M059J (cell line): Measurements from ENCODE around the gene BAZ2A. TPM values are rescaled to one million over a fixed set of nuclear protein-coding genes. Genes with fewer than 3 reads are reported as not detected.
"Not testable (repeated sequence)": the region's sequence is repeated elsewhere in the genome, so short reads cannot be mapped to it uniquely, and the experiment has no call there.

Source experiments
- DNase-seq: peaks from one replicate; pipeline ENCODE4 v3.0.0-alpha.2; 2012; ENCODE audit warnings: low read depth
- total RNA-seq: library from RNA; depleted of rRNA; stranded (reverse); fragments of >200 nt; shearing (Covaris generic); gene quantifications from 2 replicates; pipeline ENCODE4 v1.2.3, GENCODE V29; 2014; rRNA removed

Gene BAZ2A
- 24.0 and 29.0 TPM in 2 replicates for total RNA-seq

- DNase-seq, result peak; percentile 82
Observed at GRCh38 chr12:56630180-56630632, at the start of gene BAZ2A. TSS of gene BAZ2A (minus strand) at chr12:56630326. CDS start at chr12:56617530, 12,796 bp downstream.

- DNase-seq, result no peak
Observed at GRCh38 chr12:56678852-56679251, 48.7 kb upstream of the BAZ2A start.

- DNase-seq, result no peak
Observed at GRCh38 chr12:56677680-56678079, 47.6 kb upstream of the BAZ2A start.

- peak; percentile 21 for DNase-seq
Observed at GRCh38 chr12:56676851-56677580, 46.9 kb upstream of the BAZ2A start.

GRCh38 chr12:56671608-56672007, 41.5 kb upstream of the BAZ2A start:
- DNase-seq, result no peak

GRCh38 chr12:56670836-56671235, 40.7 kb upstream of the BAZ2A start:
- DNase-seq, result no peak

- DNase-seq, result no peak
Observed at GRCh38 chr12:56668197-56668457, 38.0 kb upstream of the BAZ2A start.

GRCh38 chr12:56661979-56662638, 32.0 kb upstream of the BAZ2A start:
- DNase-seq, result no peak

- DNase-seq, result no peak
Observed at GRCh38 chr12:56661560-56661959, 31.4 kb upstream of the BAZ2A start.

- no peak for DNase-seq
Observed at GRCh38 chr12:56658921-56659320, 28.8 kb upstream of the BAZ2A start.

GRCh38 chr12:56657416-56658379, 27.6 kb upstream of the BAZ2A start:
- DNase-seq, result no peak

- DNase-seq, result not testable (repeated sequence)
Observed at GRCh38 chr12:56653781-56654180, 23.7 kb upstream of the BAZ2A start.

- not testable (repeated sequence) for DNase-seq
Observed at GRCh38 chr12:56648023-56648422, 17.9 kb upstream of the BAZ2A start.

GRCh38 chr12:56645717-56646446, 15.8 kb upstream of the BAZ2A start, which contains the start of gene ATP5F1B:
TSS of gene ATP5F1B (minus strand) at chr12:56645984. CDS start at chr12:56645963, 21 bp downstream.
- peak; percentile 100 for DNase-seq

GRCh38 chr12:56645201-56645716, 15.1 kb upstream of the BAZ2A start:
- peak; percentile 20 for DNase-seq

GRCh38 chr12:56644654-56645053, 14.5 kb upstream of the BAZ2A start:
- DNase-seq, result no peak

GRCh38 chr12:56641219-56641618, 11.1 kb upstream of the BAZ2A start:
- DNase-seq, result no peak

- no peak for DNase-seq
Observed at GRCh38 chr12:56637621-56638020, 7.5 kb upstream of the BAZ2A start.

- DNase-seq, result peak; percentile 99
Observed at GRCh38 chr12:56636675-56637540, 6.8 kb upstream of the BAZ2A start.
